GM12865 (cell line): ENCODE results near the gene FHL1.

ENCODE experiments used
- DNase-seq: peaks from one replicate; pipeline ENCODE4 v3.0.0; 2010; ENCODE audit warnings: low read depth
- H3K4me3 ChIP-seq: 2 replicates; pipeline ENCODE4 v1.5.1; 2011; ENCODE audit warnings: mild to moderate bottlenecking, low read depth, low read length, control low read depth
- TF ChIP-seq, protein P1 (sequence below): IDR thresholded peaks from 2 replicates; pipeline ENCODE4 v1.5.1; 2011; ENCODE audit warnings: low read length, control low read depth, low read depth, inconsistent platforms; ENCODE audit not compliant: insufficient read depth; ENCODE audit errors: missing control alignments

The FHL1 gene

DNA sequence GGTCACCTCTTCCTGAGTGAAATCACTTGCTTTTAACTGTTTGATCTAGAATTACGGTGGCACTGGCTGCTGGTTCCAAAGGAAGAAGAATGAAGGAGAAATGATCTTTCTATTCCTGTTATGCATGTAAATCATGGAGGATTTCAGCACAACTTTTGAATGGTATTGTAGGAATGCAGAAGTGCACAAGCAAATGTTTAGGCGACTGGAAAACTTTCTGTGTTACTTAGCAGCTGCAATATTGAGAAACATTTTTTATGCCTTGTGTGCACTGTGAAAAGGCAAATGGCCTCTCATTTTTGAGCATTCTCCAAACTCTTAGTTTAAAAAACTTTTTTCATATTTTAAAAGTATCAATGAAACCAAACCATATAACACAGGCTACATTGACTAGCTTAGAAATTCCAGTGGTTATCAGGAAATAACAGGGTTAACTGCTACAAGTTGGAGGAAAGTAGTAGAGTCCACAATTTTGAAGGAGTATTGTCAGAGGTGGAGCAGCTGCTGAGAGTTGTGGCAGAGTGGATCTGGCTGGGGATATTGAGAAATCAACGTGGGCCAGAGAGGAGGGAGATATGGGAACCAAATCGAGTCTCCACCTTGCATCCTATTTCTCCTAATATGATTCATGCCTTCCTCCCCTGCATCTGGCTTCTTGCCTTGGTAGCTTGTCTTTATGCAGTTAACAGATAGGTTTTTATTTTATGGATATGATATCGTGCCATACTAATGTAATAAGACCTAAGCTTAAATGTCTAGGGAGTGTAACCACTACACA, 32.0 kb upstream of the FHL1 start:
- TF ChIP-seq, protein P1, sequence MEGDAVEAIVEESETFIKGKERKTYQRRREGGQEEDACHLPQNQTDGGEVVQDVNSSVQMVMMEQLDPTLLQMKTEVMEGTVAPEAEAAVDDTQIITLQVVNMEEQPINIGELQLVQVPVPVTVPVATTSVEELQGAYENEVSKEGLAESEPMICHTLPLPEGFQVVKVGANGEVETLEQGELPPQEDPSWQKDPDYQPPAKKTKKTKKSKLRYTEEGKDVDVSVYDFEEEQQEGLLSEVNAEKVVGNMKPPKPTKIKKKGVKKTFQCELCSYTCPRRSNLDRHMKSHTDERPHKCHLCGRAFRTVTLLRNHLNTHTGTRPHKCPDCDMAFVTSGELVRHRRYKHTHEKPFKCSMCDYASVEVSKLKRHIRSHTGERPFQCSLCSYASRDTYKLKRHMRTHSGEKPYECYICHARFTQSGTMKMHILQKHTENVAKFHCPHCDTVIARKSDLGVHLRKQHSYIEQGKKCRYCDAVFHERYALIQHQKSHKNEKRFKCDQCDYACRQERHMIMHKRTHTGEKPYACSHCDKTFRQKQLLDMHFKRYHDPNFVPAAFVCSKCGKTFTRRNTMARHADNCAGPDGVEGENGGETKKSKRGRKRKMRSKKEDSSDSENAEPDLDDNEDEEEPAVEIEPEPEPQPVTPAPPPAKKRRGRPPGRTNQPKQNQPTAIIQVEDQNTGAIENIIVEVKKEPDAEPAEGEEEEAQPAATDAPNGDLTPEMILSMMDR = no peak

DNA sequence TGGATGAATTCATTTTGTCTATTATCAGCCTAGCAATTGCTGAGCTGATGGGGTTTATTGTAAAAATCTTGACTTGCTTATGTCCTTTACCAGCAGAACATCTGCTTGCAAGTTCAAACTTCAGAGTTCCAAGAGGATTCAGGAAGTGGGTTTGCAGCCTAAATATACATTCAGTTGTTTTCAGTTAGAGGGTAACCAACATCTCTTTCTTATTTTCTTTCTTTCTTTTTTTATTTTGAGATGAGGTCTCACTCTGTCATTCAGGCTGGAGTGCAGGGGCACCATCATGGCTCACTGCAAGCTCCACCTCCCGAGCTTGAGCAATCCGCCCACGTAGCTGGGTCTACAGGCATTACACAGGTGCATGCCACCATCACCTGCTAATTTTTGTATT, 31.4 kb upstream of the FHL1 start:
- DNase-seq = no peak
- TF ChIP-seq, protein P1 = no peak
- no peak overlapping the region for H3K4me3 ChIP-seq

More for the DNA sequence above, 32.0 kb upstream of the FHL1 start:
- no peak for DNase-seq
- H3K4me3 ChIP-seq = no peak overlapping the region

DNA sequence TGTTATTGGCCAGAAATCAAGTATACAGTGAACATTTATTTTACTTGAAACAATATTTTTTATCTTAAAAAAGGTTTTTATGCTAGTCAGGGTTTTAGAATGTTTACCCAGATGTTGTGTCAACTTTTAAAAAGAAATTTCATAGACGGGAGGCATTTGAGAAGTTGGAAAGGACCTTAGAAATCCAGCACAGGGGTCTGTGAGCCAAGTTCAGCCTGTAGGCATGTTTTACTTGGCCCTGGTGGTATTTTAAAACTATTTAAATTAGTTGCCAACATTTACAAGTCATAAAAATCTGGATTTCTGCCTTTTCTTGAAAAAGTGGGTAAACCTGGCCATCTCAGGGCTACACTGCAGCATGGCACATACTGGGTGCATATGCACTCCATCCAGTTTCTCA, 25.5 kb upstream of the FHL1 start:
- no peak overlapping the region for H3K4me3 ChIP-seq
- no peak for DNase-seq
- TF ChIP-seq, protein P1 = no peak

DNA sequence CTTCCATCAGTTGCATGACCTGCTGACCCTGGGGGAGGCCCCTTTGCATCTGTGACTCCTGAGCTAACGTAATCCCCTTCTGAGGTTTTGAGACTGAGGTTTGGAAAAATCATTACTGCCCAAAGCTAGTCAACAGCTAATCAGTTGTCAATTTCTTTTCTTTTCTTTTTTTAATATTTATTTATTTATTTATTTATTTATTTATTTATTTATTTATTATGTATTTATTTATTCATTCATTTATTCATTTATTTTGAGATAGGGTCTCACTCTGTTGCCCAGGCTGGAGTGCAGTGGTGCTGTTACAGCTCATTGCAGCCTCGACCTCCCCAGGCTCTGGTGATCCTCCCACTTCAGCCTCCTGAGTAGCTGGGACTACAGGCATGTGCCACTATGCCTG, 25.1 kb upstream of the FHL1 start:
- DNase-seq = no peak
- TF ChIP-seq, protein P1 = no peak
- H3K4me3 ChIP-seq = no peak overlapping the region

DNA sequence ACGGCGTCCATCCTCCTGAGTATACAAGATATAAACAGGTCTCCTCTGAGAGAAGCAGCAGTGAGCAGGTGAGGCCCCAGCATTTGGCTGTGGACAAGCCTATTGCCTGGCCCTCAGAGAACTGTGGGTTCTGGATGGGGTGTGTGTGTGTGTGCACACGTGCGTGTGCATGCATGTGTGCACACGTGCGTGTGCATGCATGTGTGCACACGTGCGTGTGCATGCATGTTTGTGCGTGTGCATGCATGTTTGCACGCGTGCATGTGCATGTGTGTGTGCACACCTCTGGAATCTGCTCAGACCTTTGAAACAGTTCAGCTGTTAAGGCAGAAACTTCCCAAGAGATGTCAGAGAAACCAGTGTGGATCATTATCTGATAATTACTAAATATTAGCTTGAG, 22.2 kb upstream of the FHL1 start:
- DNase-seq = no peak
- TF ChIP-seq, protein P1 = no peak
- H3K4me3 ChIP-seq = no peak overlapping the region

DNA sequence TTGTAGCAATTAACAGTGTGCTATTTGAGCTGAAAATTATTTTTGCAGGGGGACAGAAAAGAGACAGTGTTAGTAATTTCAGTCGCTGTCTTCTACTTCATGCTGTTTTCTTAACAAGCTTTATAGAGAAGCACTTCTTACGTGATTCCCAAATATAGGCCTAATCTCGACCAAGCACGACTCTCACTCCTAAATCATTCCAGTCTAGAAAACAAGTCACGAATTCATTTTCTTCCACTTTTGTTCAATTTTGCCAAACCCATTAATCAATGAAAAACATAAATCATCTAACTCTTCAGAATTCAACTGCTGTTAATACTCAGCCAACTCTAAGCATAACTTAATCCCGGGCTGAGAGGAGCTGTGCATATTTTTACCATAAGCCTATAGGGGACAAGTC, 21.0 kb upstream of the FHL1 start:
- no peak for DNase-seq
- TF ChIP-seq, protein P1 = no peak
- H3K4me3 ChIP-seq = no peak overlapping the region
